SU-DHL-6 (cell line): ENCODE data around the gene FLYWCH1.
A peak's percentile ranks its signal among the peaks of the same experiment; 100 is the strongest.

Experiments
- H2AFZ ChIP-seq: fragments of 200-600 bp; sonication (generic); 2 replicates; pipeline ENCODE4 v1.6.1; 2014; ENCODE audit warnings: low read depth, mild to moderate bottlenecking, moderate library complexity, mixed read lengths, antibody characterized with exemption, low read length; ENCODE audit not compliant: severe bottlenecking
- H3F3A ChIP-seq: fragments of 200-600 bp; shearing (Covaris generic); 2 replicates; pipeline ENCODE4 v1.6.0; 2016; ENCODE audit warnings: antibody characterized with exemption, mild to moderate bottlenecking; ENCODE audit not compliant: insufficient read depth
- H3K27ac ChIP-seq: fragments of 200-600 bp; sonication (generic); 2 replicates; pipeline ENCODE4 v1.5.1; 2016; ENCODE audit warnings: low read depth, mild to moderate bottlenecking, low read length, moderate library complexity, mixed read lengths
- H3K27me3 ChIP-seq: fragments of 200-600 bp; sonication (generic), shearing (Covaris generic); 2 replicates; pipeline ENCODE4 v1.6.0; 2014; ENCODE audit warnings: mild to moderate bottlenecking, low read length
- H3K36me3 ChIP-seq: fragments of 200-600 bp; sonication (generic); 2 replicates; pipeline ENCODE4 v1.6.1; 2014; ENCODE audit warnings: mild to moderate bottlenecking, low read length, mixed read lengths
- H3K4me2 ChIP-seq: fragments of 300-600, 200-600 bp; shearing (Covaris generic), sonication (generic); 2 replicates; pipeline ENCODE4 v1.6.0; 2014; ENCODE audit warnings: low read length, low read depth, mild to moderate bottlenecking; ENCODE audit not compliant: poor library complexity, severe bottlenecking
- H3K4me3 ChIP-seq: fragments of 200-600 bp; sonication (generic); 2 replicates; pipeline ENCODE4 v1.5.1; 2014; ENCODE audit warnings: antibody characterized with exemption, low read length, mild to moderate bottlenecking, mixed read lengths; ENCODE audit not compliant: insufficient read depth, poor library complexity, severe bottlenecking
- H3K79me2 ChIP-seq: fragments of 200-600 bp; sonication (generic); 2 replicates; pipeline ENCODE4 v1.6.1; 2014; ENCODE audit warnings: mild to moderate bottlenecking, low read length, moderate library complexity; ENCODE audit not compliant: insufficient read depth
- H3K9ac ChIP-seq: fragments of 200-600 bp; sonication (generic); 2 replicates; pipeline ENCODE4 v1.7.0; 2014; ENCODE audit warnings: mild to moderate bottlenecking, low read length
- H3K9me2 ChIP-seq: fragments of 200-600 bp; sonication (generic); replicated peaks from 2 replicates; pipeline ENCODE4 v1.6.1; 2014; ENCODE audit warnings: low read length; ENCODE audit not compliant: insufficient read depth
- H3K9me3 ChIP-seq: fragments of 200-600 bp; sonication (generic); 2 replicates; pipeline ENCODE4 v1.6.1; 2014; ENCODE audit warnings: low read length, mixed read lengths; ENCODE audit not compliant: insufficient read depth
- H4K20me1 ChIP-seq: fragments of 200-600 bp; sonication (generic); 2 replicates; pipeline ENCODE4 v1.6.1; 2014; ENCODE audit warnings: low read depth, mild to moderate bottlenecking, antibody characterized with exemption, low read length, moderate library complexity, mixed read lengths
- EZH2phosphoT487 ChIP-seq: fragments of 200-600 bp; sonication (generic), shearing (Covaris generic); conservative IDR thresholded peaks from 2 replicates; pipeline ENCODE4 v1.6.1; 2018; ENCODE audit warnings: mild to moderate bottlenecking, antibody characterized with exemption, low read length, moderate library complexity, mixed read lengths
- TF ChIP-seq, protein P1 (sequence below): fragments of 200-600 bp; sonication (generic); IDR thresholded peaks from one replicate; pipeline ENCODE4 v1.5.1; 2017; ENCODE audit warnings: antibody characterized with exemption, mild to moderate bottlenecking, low read length, moderate library complexity; ENCODE audit not compliant: insufficient read depth, poor library complexity, severe bottlenecking

FLYWCH1 gene

DNA sequence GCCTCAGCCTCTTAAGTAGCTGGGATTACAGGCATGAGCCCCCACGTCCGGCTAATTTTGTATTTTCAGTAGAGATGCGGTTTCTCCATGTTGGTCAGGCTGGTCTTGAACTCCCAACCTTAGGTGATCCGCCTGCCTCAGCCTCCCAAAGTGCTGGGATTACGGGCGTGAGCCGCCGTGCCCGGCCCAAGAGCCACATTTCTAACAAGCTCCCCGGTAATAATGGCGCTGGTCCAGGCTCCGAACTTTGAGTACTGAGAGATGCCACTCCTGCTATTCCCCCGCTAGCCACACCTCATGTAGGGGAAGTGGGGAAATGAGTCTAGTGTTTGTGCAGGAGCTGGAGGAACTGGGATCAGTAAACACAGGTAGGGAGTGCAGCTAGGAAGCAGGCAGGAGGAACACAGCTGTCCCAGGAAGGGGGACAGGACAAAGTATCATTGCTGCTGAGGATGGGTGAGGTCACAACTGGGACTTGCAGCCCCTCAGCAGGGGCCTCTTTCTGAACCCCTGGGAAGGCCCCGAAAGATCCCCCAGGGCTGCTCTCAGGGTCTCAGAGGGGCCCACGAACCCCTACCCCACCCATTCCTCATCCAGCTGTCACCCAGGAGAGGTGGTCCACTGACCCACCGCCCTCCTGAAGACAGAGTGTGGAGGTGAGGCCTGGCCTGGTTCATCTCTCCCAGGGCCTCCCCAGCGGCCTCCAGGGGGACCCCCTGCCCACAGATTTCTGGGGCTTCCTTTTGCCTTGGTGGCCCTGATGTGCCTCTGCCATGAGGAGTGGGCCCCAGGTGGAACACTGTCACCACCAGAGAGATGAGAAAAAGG lies 48.7 kb downstream of the FLYWCH1 start:
- TF ChIP-seq, protein P1, sequence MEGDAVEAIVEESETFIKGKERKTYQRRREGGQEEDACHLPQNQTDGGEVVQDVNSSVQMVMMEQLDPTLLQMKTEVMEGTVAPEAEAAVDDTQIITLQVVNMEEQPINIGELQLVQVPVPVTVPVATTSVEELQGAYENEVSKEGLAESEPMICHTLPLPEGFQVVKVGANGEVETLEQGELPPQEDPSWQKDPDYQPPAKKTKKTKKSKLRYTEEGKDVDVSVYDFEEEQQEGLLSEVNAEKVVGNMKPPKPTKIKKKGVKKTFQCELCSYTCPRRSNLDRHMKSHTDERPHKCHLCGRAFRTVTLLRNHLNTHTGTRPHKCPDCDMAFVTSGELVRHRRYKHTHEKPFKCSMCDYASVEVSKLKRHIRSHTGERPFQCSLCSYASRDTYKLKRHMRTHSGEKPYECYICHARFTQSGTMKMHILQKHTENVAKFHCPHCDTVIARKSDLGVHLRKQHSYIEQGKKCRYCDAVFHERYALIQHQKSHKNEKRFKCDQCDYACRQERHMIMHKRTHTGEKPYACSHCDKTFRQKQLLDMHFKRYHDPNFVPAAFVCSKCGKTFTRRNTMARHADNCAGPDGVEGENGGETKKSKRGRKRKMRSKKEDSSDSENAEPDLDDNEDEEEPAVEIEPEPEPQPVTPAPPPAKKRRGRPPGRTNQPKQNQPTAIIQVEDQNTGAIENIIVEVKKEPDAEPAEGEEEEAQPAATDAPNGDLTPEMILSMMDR: no peak
- TF ChIP-seq EZH2phosphoT487: no peak
- Histone ChIP-seq H3K4me2 (no peak overlapping the region), H2AFZ (no peak overlapping the region), H4K20me1 (no peaks in the 10 kb centered on the region), H3K79me2 (no peaks in the 10 kb centered on the region), H3K4me3 (no peak overlapping the region), H3F3A (peaks cover 33% of the 10 kb centered on the region), H3K9ac (peak overlapping the region; percentile 39; the same call in 1 of the 2 replicates), H3K9me3 (no peaks in the 10 kb centered on the region), H3K27ac (peak overlapping the region; percentile 60), H3K27me3 (no peaks in the 10 kb centered on the region), H3K36me3 (no peaks in the 10 kb centered on the region), H3K9me2 (no peaks in the 10 kb centered on the region)

DNA sequence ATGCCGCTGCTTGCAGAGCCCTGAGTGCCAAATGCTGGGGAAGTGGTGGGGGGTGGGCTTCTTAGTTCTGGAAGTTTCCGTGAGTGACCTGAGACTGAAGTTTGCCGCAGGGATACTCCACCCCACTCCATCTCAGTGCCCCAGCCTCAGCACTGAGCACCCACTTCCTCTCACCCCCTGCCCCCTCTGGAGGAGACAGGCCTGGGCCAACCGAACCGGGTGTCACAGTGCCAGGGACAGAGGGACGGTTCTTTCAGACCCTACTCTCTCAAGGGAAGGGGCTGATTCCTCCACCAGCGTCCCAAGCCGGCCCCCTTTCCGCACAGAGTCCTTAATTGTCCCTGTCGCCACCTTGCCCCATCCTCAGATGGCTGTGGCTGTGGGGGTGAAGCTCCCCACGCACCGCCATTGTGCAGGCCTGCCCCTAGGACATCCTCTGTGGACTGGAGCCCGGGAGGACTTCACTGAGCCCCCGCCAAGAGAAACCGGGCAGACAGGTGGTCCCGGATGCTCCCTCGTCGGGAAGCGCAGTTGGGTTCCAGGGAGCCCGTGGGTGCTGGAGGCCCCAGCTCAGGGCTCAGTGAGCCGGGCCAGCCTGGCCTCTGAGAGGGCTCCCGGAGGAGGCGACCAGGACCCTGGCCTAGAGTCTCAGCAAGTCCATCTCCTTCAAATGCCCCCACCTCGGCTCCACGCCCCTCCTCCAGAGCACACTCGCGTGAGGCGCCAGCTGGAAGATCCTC lies 50.8 kb downstream of the FLYWCH1 start:
- no peak overlapping the region for H2AFZ ChIP-seq
- no peaks in the 10 kb centered on the region for H3K9me3 ChIP-seq
- peak overlapping the region; percentile 67 for H3K4me3 ChIP-seq
- no peaks in the 10 kb centered on the region for H3K36me3 ChIP-seq
- peak overlapping the region; percentile 77 for H3K4me2 ChIP-seq
- H4K20me1 ChIP-seq: no peaks in the 10 kb centered on the region
- H3K9me2 ChIP-seq: no peaks in the 10 kb centered on the region
- H3K9ac ChIP-seq: peak overlapping the region; percentile 72
- H3K79me2 ChIP-seq: no peaks in the 10 kb centered on the region
- peak overlapping the region; percentile 94 for H3K27ac ChIP-seq
- TF ChIP-seq, protein P1: no peak
- TF ChIP-seq EZH2phosphoT487: no peak
- no peaks in the 10 kb centered on the region for H3K27me3 ChIP-seq
- peaks cover 38% of the 10 kb centered on the region for H3F3A ChIP-seq

DNA sequence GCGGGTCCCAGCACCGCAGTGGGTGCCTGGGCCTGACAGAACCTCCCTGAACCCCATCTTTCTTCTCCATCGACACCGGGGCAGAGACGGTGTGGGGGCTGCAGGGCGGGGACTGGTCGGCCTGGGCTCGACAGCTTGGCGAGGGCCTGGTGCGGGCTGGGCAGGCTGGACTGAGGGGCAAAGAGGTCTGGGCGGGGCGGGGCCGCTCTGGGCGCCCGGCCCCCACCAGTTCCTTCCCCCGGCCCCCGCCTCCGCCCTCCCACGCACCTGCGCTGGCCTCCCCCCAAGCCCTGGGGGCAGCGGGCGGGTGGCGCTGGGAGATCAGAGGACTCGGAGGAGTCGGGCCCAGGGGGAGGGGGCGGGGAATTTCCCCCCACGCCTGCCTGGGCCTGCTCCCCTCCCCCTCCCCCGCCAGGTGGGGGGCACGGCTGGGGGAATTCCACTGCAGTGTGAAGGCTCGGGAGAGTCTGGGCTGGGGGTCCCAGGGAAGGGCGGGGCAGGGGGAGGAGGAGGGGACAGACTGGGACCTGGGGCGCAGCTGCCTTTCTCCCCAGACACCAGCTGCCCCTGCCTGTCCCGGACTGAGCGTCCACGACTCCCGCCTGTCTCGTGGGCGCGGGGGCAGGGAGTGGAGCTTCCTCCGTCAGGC lies 51.5 kb downstream of the FLYWCH1 start:
- TF ChIP-seq, protein P1: no peak
- TF ChIP-seq EZH2phosphoT487: no peak
- H3K79me2 ChIP-seq: no peaks in the 10 kb centered on the region
- peak overlapping the region; percentile 67 for H3K4me3 ChIP-seq
- peak overlapping the region; percentile 77 for H3K4me2 ChIP-seq
- no peaks in the 10 kb centered on the region for H3K9me3 ChIP-seq
- no peaks in the 10 kb centered on the region for H3K36me3 ChIP-seq
- H3K9me2 ChIP-seq: no peaks in the 10 kb centered on the region
- H2AFZ ChIP-seq: no peak overlapping the region
- H3F3A ChIP-seq: peaks cover 42% of the 10 kb centered on the region
- no peaks in the 10 kb centered on the region for H4K20me1 ChIP-seq
- H3K27me3 ChIP-seq: no peaks in the 10 kb centered on the region
- peak overlapping the region; percentile 72 for H3K9ac ChIP-seq
- peak overlapping the region; percentile 94 for H3K27ac ChIP-seq
